ENCODE data around the gene PHACTR3. TPM values are rescaled to one million over a fixed set of nuclear protein-coding genes. Genes with fewer than 3 reads are reported as not detected.

The PHACTR3 gene
- total and polyA plus RNA-seq, 2 donors: 2.9 to 35.8 TPM

- DNase-seq (ENCODE audit: low read depth in 6 of 9, low spot score in 9 of 9): no peak
- no peaks in the 10 kb centered on the region for H3K27me3 ChIP-seq (ENCODE audit: control insufficient read depth in 2 of 2, insufficient read depth in 1 of 2, low read length in 1 of 2)
- no peaks in the 10 kb centered on the region for H3K36me3 ChIP-seq (ENCODE audit: control insufficient read depth in 2 of 2, insufficient read depth in 2 of 2, low read length in 1 of 2)
- 92% methylated on average over 10 of the region's 10 CpGs for WGBS
- no peaks in the 10 kb centered on the region for H3K4me1 ChIP-seq (ENCODE audit: control insufficient read depth in 2 of 2, insufficient read depth in 2 of 2, low read length in 2 of 2)
- no peak overlapping the region for H3K4me3 ChIP-seq (ENCODE audit: low read length in 2 of 2)
- H3K9me3 ChIP-seq (ENCODE audit: control insufficient read depth in 2 of 2, insufficient read depth in 1 of 2, low read length in 1 of 2): peaks cover 0 to 6% of the 10 kb centered on the region in 2 donors
- H3K27ac ChIP-seq (ENCODE audit: low read depth in 1 of 2, low read length in 1 of 2): no peak overlapping the region
Measured at GRCh38 chr20:59644371-59644939, 40.1 kb downstream of the PHACTR3 start.

GRCh38 chr20:59645271-59645670 lies 40.9 kb downstream of the PHACTR3 start:
- DNase-seq (ENCODE audit: low read depth in 6 of 9, low spot score in 9 of 9): no peak
- no peak overlapping the region for H3K4me3 ChIP-seq (ENCODE audit: low read length in 2 of 2)
- H3K4me1 ChIP-seq (ENCODE audit: control insufficient read depth in 2 of 2, insufficient read depth in 2 of 2, low read length in 2 of 2): no peaks in the 10 kb centered on the region
- H3K27ac ChIP-seq (ENCODE audit: low read depth in 1 of 2, low read length in 1 of 2): no peak overlapping the region
- no peaks in the 10 kb centered on the region for H3K27me3 ChIP-seq (ENCODE audit: control insufficient read depth in 2 of 2, insufficient read depth in 1 of 2, low read length in 1 of 2)
- peaks cover 0 to 6% of the 10 kb centered on the region in 2 donors for H3K9me3 ChIP-seq (ENCODE audit: control insufficient read depth in 2 of 2, insufficient read depth in 1 of 2, low read length in 1 of 2)
- 87% methylated on average over 9 of the region's 9 CpGs for WGBS
- no peaks in the 10 kb centered on the region for H3K36me3 ChIP-seq (ENCODE audit: control insufficient read depth in 2 of 2, insufficient read depth in 2 of 2, low read length in 1 of 2)

- Histone ChIP-seq H3K4me1 (ENCODE audit: control insufficient read depth in 2 of 2, insufficient read depth in 2 of 2, low read length in 2 of 2) (no peaks in the 10 kb centered on the region), H3K4me3 (ENCODE audit: low read length in 2 of 2) (no peak overlapping the region), H3K9me3 (ENCODE audit: control insufficient read depth in 2 of 2, insufficient read depth in 1 of 2, low read length in 1 of 2) (peaks cover 0 to 6% of the 10 kb centered on the region in 2 donors), H3K36me3 (ENCODE audit: control insufficient read depth in 2 of 2, insufficient read depth in 2 of 2, low read length in 1 of 2) (no peaks in the 10 kb centered on the region), H3K27me3 (ENCODE audit: control insufficient read depth in 2 of 2, insufficient read depth in 1 of 2, low read length in 1 of 2) (no peaks in the 10 kb centered on the region), H3K27ac (ENCODE audit: low read depth in 1 of 2, low read length in 1 of 2) (no peak overlapping the region)
- no peak for DNase-seq (ENCODE audit: low read depth in 6 of 9, low spot score in 9 of 9)
- 84% methylated on average over 7 of the region's 7 CpGs for WGBS
Measured at GRCh38 chr20:59645761-59646171, 41.4 kb downstream of the PHACTR3 start.

GRCh38 chr20:59646487-59646886 lies 42.1 kb downstream of the PHACTR3 start:
- no peaks in the 10 kb centered on the region for H3K4me1 ChIP-seq (ENCODE audit: control insufficient read depth in 2 of 2, insufficient read depth in 2 of 2, low read length in 2 of 2)
- WGBS: 86% methylated on average over 3 of the region's 3 CpGs
- H3K9me3 ChIP-seq (ENCODE audit: control insufficient read depth in 2 of 2, insufficient read depth in 1 of 2, low read length in 1 of 2): peaks cover 0 to 6% of the 10 kb centered on the region in 2 donors
- no peak overlapping the region for H3K4me3 ChIP-seq (ENCODE audit: low read length in 2 of 2)
- DNase-seq (ENCODE audit: low read depth in 6 of 9, low spot score in 9 of 9): no peak
- no peaks in the 10 kb centered on the region for H3K27me3 ChIP-seq (ENCODE audit: control insufficient read depth in 2 of 2, insufficient read depth in 1 of 2, low read length in 1 of 2)
- H3K36me3 ChIP-seq (ENCODE audit: control insufficient read depth in 2 of 2, insufficient read depth in 2 of 2, low read length in 1 of 2): no peaks in the 10 kb centered on the region
- no peak overlapping the region for H3K27ac ChIP-seq (ENCODE audit: low read depth in 1 of 2, low read length in 1 of 2)

- no peak for DNase-seq (ENCODE audit: low read depth in 6 of 9, low spot score in 9 of 9)
- Histone ChIP-seq H3K4me3 (ENCODE audit: low read length in 2 of 2) (no peak overlapping the region), H3K27ac (ENCODE audit: low read depth in 1 of 2, low read length in 1 of 2) (no peak overlapping the region), H3K4me1 (ENCODE audit: control insufficient read depth in 2 of 2, insufficient read depth in 2 of 2, low read length in 2 of 2) (no peaks in the 10 kb centered on the region), H3K36me3 (ENCODE audit: control insufficient read depth in 2 of 2, insufficient read depth in 2 of 2, low read length in 1 of 2) (no peaks in the 10 kb centered on the region), H3K9me3 (ENCODE audit: control insufficient read depth in 2 of 2, insufficient read depth in 1 of 2, low read length in 1 of 2) (peaks cover 0 to 6% of the 10 kb centered on the region in 2 donors), H3K27me3 (ENCODE audit: control insufficient read depth in 2 of 2, insufficient read depth in 1 of 2, low read length in 1 of 2) (no peaks in the 10 kb centered on the region)
Measured at GRCh38 chr20:59647271-59647670, 42.9 kb downstream of the PHACTR3 start.

GRCh38 chr20:59648466-59649070 lies 44.2 kb downstream of the PHACTR3 start:
- H3K27me3 ChIP-seq (ENCODE audit: control insufficient read depth in 2 of 2, insufficient read depth in 1 of 2, low read length in 1 of 2): no peaks in the 10 kb centered on the region
- H3K4me1 ChIP-seq (ENCODE audit: control insufficient read depth in 2 of 2, insufficient read depth in 2 of 2, low read length in 2 of 2): no peaks in the 10 kb centered on the region
- H3K9me3 ChIP-seq (ENCODE audit: control insufficient read depth in 2 of 2, insufficient read depth in 1 of 2, low read length in 1 of 2): peaks cover 0 to 6% of the 10 kb centered on the region in 2 donors
- H3K4me3 ChIP-seq (ENCODE audit: low read length in 2 of 2): no peak overlapping the region
- DNase-seq (ENCODE audit: low read depth in 6 of 9, low spot score in 9 of 9): no peak
- no peaks in the 10 kb centered on the region for H3K36me3 ChIP-seq (ENCODE audit: control insufficient read depth in 2 of 2, insufficient read depth in 2 of 2, low read length in 1 of 2)
- no peak overlapping the region for H3K27ac ChIP-seq (ENCODE audit: low read depth in 1 of 2, low read length in 1 of 2)
- WGBS: 90% methylated on average over 7 of the region's 7 CpGs

- Histone ChIP-seq H3K4me1 (ENCODE audit: control insufficient read depth in 2 of 2, insufficient read depth in 2 of 2, low read length in 2 of 2) (no peaks in the 10 kb centered on the region), H3K4me3 (ENCODE audit: low read length in 2 of 2) (no peak overlapping the region), H3K27ac (ENCODE audit: low read depth in 1 of 2, low read length in 1 of 2) (no peak overlapping the region), H3K9me3 (ENCODE audit: control insufficient read depth in 2 of 2, insufficient read depth in 1 of 2, low read length in 1 of 2) (peaks cover 0 to 6% of the 10 kb centered on the region in 2 donors), H3K27me3 (ENCODE audit: control insufficient read depth in 2 of 2, insufficient read depth in 1 of 2, low read length in 1 of 2) (no peaks in the 10 kb centered on the region), H3K36me3 (ENCODE audit: control insufficient read depth in 2 of 2, insufficient read depth in 2 of 2, low read length in 1 of 2) (no peaks in the 10 kb centered on the region)
- no peak for DNase-seq (ENCODE audit: low read depth in 6 of 9, low spot score in 9 of 9)
- WGBS: 87% methylated on average over 5 of the region's 5 CpGs
Measured at GRCh38 chr20:59650418-59650817, 46.1 kb downstream of the PHACTR3 start.

GRCh38 chr20:59652381-59652780 lies 48.0 kb downstream of the PHACTR3 start:
- DNase-seq (ENCODE audit: low read depth in 6 of 9, low spot score in 9 of 9): no peak
- H3K36me3 ChIP-seq (ENCODE audit: control insufficient read depth in 2 of 2, insufficient read depth in 2 of 2, low read length in 1 of 2): no peaks in the 10 kb centered on the region
- H3K4me1 ChIP-seq (ENCODE audit: control insufficient read depth in 2 of 2, insufficient read depth in 2 of 2, low read length in 2 of 2): no peaks in the 10 kb centered on the region
- H3K4me3 ChIP-seq (ENCODE audit: low read length in 2 of 2): no peak overlapping the region
- no peaks in the 10 kb centered on the region for H3K27me3 ChIP-seq (ENCODE audit: control insufficient read depth in 2 of 2, insufficient read depth in 1 of 2, low read length in 1 of 2)
- no peaks in the 10 kb centered on the region for H3K9me3 ChIP-seq (ENCODE audit: control insufficient read depth in 2 of 2, insufficient read depth in 1 of 2, low read length in 1 of 2)
- WGBS: 81% methylated on average over 2 of the region's 2 CpGs
- no peak overlapping the region for H3K27ac ChIP-seq (ENCODE audit: low read depth in 1 of 2, low read length in 1 of 2)

- no peak overlapping the region for H3K27ac ChIP-seq (ENCODE audit: low read depth in 1 of 2, low read length in 1 of 2)
- H3K36me3 ChIP-seq (ENCODE audit: control insufficient read depth in 2 of 2, insufficient read depth in 2 of 2, low read length in 1 of 2): no peaks in the 10 kb centered on the region
- H3K9me3 ChIP-seq (ENCODE audit: control insufficient read depth in 2 of 2, insufficient read depth in 1 of 2, low read length in 1 of 2): peaks cover 0 to 6% of the 10 kb centered on the region in 2 donors
- H3K27me3 ChIP-seq (ENCODE audit: control insufficient read depth in 2 of 2, insufficient read depth in 1 of 2, low read length in 1 of 2): no peaks in the 10 kb centered on the region
- H3K4me3 ChIP-seq (ENCODE audit: low read length in 2 of 2): no peak overlapping the region
- no peak for DNase-seq (ENCODE audit: low read depth in 6 of 9, low spot score in 9 of 9)
- H3K4me1 ChIP-seq (ENCODE audit: control insufficient read depth in 2 of 2, insufficient read depth in 2 of 2, low read length in 2 of 2): no peaks in the 10 kb centered on the region
Measured at GRCh38 chr20:59656417-59656816, 52.1 kb downstream of the PHACTR3 start.

Measured in thymus (tissue), 11 donors.